Stimulated activated CD8-positive, alpha-beta memory T cell treated with anti-CD3 and anti-CD28 coated beads, Interleukin-12 subunit alpha, Interleukin-12 subunit beta, amount 100 ng/mL, for 24 hours (primary cell): Measurements from ENCODE around the gene SETD1B.

Source experiments
- DNase-seq: peaks from one replicate; pipeline ENCODE4 v3.0.0-alpha.2; 2020; ENCODE audit errors: extremely low read depth

Gene SETD1B

GRCh38 chr12:121807642-121808347 lies 4.0 kb downstream of the SETD1B start:
- DNase-seq = no peak

- no peak for DNase-seq
These were observed 4.8 kb downstream of the SETD1B start for GRCh38 chr12:121808623-121809022.

GRCh38 chr12:121809712-121810116 lies 5.9 kb downstream of the SETD1B start:
- DNase-seq = no peak

- DNase-seq = no peak
These were observed 6.5 kb downstream of the SETD1B start for GRCh38 chr12:121810234-121810817.

GRCh38 chr12:121810833-121811433 lies 7.1 kb downstream of the SETD1B start:
- DNase-seq = no peak

GRCh38 chr12:121811434-121812319 lies 7.9 kb downstream of the SETD1B start:
- DNase-seq = no peak

GRCh38 chr12:121812320-121812871 lies 8.6 kb downstream of the SETD1B start:
- no peak for DNase-seq

GRCh38 chr12:121812921-121813896 lies 9.4 kb downstream of the SETD1B start:
- DNase-seq = no peak

- DNase-seq = no peak
These were observed 10.1 kb downstream of the SETD1B start for GRCh38 chr12:121813951-121814350.

- DNase-seq = no peak
These were observed 10.8 kb downstream of the SETD1B start for GRCh38 chr12:121814429-121815119.

- no peak for DNase-seq
These were observed 11.5 kb downstream of the SETD1B start for GRCh38 chr12:121815263-121815662.

GRCh38 chr12:121816925-121817647 lies 13.3 kb downstream of the SETD1B start:
- no peak for DNase-seq

GRCh38 chr12:121817648-121818043 lies 13.8 kb downstream of the SETD1B start:
- DNase-seq = no peak

- no peak for DNase-seq
These were observed 15.6 kb downstream of the SETD1B start for GRCh38 chr12:121819212-121819949.

GRCh38 chr12:121820056-121820455 lies 16.2 kb downstream of the SETD1B start:
- DNase-seq = no peak

- DNase-seq = no peak
These were observed 18.7 kb downstream of the SETD1B start for GRCh38 chr12:121822393-121823100.

GRCh38 chr12:121823101-121823726 lies 19.4 kb downstream of the SETD1B start:
- no peak for DNase-seq

- DNase-seq = no peak
These were observed 19.9 kb downstream of the SETD1B start for GRCh38 chr12:121823727-121824115.
